Endothelial cell of umbilical vein (primary cell): ENCODE measurements around the gene ARHGEF17. TPM values are rescaled to one million over a fixed set of nuclear protein-coding genes. Genes with fewer than 3 reads are reported as not detected.

Experiments used
- BruUV-seq: library from RNA; stranded (reverse); fragments of 400-500 nt; replicated peaks from 2 replicates; lab custom pipeline; 2021; lab: Mats Ljungman, UMichigan
- CTCF ChIA-PET: fragments of 300-600, 350-600 bp; sonication (Branson Sonifier 250); formaldehyde crosslinking; loops from one replicate; lab custom pipeline; 2021; ENCODE audit warnings: antibody characterized with exemption, inconsistent platforms; lab: Charles Lee
- POLR2A ChIA-PET: fragments of 300-600, 350-600 bp; sonication (Branson Sonifier 250); formaldehyde crosslinking; loops from one replicate; lab custom pipeline; 2021; ENCODE audit warnings: antibody characterized with exemption, inconsistent platforms; lab: Charles Lee
- DNase-seq: peaks from one replicate; pipeline ENCODE4 v3.0.0-alpha.2; 2011; ENCODE audit warnings: low read depth, low spot score
- FAIRE-seq: peaks from 2 replicates; lab custom pipeline; 2011; peaks lifted over from hg19 to GRCh38; lab: Jason Lieb, UNC
- H2AFZ ChIP-seq: 2 replicates; pipeline ENCODE4 v1.6.0; 2012; ENCODE audit warnings: low read depth, low read length, control low read depth, inconsistent platforms
- H3K27ac ChIP-seq: 2 replicates; pipeline ENCODE4 v1.5.1; 2011; ENCODE audit warnings: low read depth, mild to moderate bottlenecking, control low read depth, low read length, moderate library complexity; ENCODE audit not compliant: insufficient read depth
- H3K27me3 ChIP-seq, 2 experiments: 2 replicates each; pipeline versions ENCODE4 v1.6.0 to v1.6.1; 2011; ENCODE audit warnings: low read length in 2 of 2, mixed read lengths in 1 of 2; ENCODE audit not compliant: control insufficient read depth in 2 of 2, insufficient read depth in 2 of 2
- H3K36me3 ChIP-seq, 2 experiments: 2 replicates in 1 of 2; 3 replicates in 1 of 2; pipeline ENCODE4 v1.5.1; 2011; ENCODE audit warnings: low read length in 2 of 2, mild to moderate bottlenecking in 1 of 2, moderate library complexity in 1 of 2; ENCODE audit not compliant: control insufficient read depth in 2 of 2, insufficient read depth in 2 of 2; ENCODE audit errors: extremely low read depth in 1 of 2
- H3K4me1 ChIP-seq: 3 replicates; pipeline ENCODE4 v1.5.1; 2011; ENCODE audit warnings: mild to moderate bottlenecking, low read length; ENCODE audit not compliant: control insufficient read depth, insufficient read depth; ENCODE audit errors: extremely low read depth
- H3K4me2 ChIP-seq: 2 replicates; pipeline ENCODE4 v1.6.1; 2011; ENCODE audit warnings: low read length, control low read depth, mixed read lengths; ENCODE audit not compliant: insufficient read depth
- H3K4me3 ChIP-seq, 3 experiments: fragments of 200-600 bp in 1 of 3; sonication (generic), shearing (Covaris generic) in 1 of 3; replicated peaks in 1 of 3; 2 replicates each; pipeline ENCODE4 v1.5.1; 2011 to 2016; ENCODE audit warnings: control low read depth in 3 of 3, low read length in 3 of 3, mild to moderate bottlenecking in 2 of 3, inconsistent platforms in 1 of 3, low read depth in 1 of 3, moderate library complexity in 1 of 3; ENCODE audit not compliant: insufficient read depth in 1 of 3
- H3K79me2 ChIP-seq: 2 replicates; pipeline ENCODE4 v1.6.0; 2012; ENCODE audit warnings: low read length, inconsistent platforms; ENCODE audit not compliant: control insufficient read depth, insufficient read depth
- H3K9ac ChIP-seq: replicated peaks from 2 replicates; pipeline ENCODE3; 2011; ENCODE audit warnings: low read length, control low read depth; ENCODE audit not compliant: insufficient read depth; ENCODE audit errors: extremely low read depth
- H3K9me1 ChIP-seq: replicated peaks from 3 replicates; pipeline ENCODE4 v1.6.0; 2011; ENCODE audit warnings: mild to moderate bottlenecking, low read length; ENCODE audit not compliant: control insufficient read depth, insufficient read depth; ENCODE audit errors: extremely low read depth
- H3K9me3 ChIP-seq: replicated peaks from 2 replicates; pipeline ENCODE4 v1.5.1; 2012; ENCODE audit warnings: low read length, inconsistent platforms; ENCODE audit not compliant: control insufficient read depth, insufficient read depth
- H4K20me1 ChIP-seq: replicated peaks from 2 replicates; pipeline ENCODE3; 2011; ENCODE audit warnings: mild to moderate bottlenecking, low read length; ENCODE audit not compliant: control insufficient read depth, insufficient read depth; ENCODE audit errors: extremely low read depth
- CTCF ChIP-seq, 2 donors: IDR thresholded peaks; 1 replicate in 1 of 2; 2 replicates in 1 of 2; pipeline ENCODE4 v1.5.1; 2011; ENCODE audit warnings: low read length in 2 of 2, mild to moderate bottlenecking in 2 of 2, moderate library complexity in 2 of 2, control low read depth in 1 of 2, inconsistent platforms in 1 of 2, low read depth in 1 of 2; ENCODE audit not compliant: insufficient read depth in 1 of 2; ENCODE audit errors: extremely low read depth in 1 of 2
- EZH2 ChIP-seq: IDR thresholded peaks from 2 replicates; pipeline ENCODE4 v1.6.1; 2012; ENCODE audit warnings: borderline replicate concordance, low read depth, mild to moderate bottlenecking, moderate library complexity, low read length, inconsistent platforms; ENCODE audit not compliant: severe bottlenecking
- FOS ChIP-seq: IDR thresholded peaks from 2 replicates; pipeline ENCODE4 v1.6.1; 2011; ENCODE audit warnings: mild to moderate bottlenecking, low read length, moderate library complexity, borderline replicate concordance; ENCODE audit not compliant: insufficient read depth
- GATA2 ChIP-seq: IDR thresholded peaks from 2 replicates; pipeline ENCODE4 v1.7.0; 2011; ENCODE audit warnings: low read depth, mild to moderate bottlenecking, moderate library complexity, mixed read lengths, low read length; ENCODE audit not compliant: insufficient read length, insufficient read depth
- JUN ChIP-seq: IDR thresholded peaks from 2 replicates; pipeline ENCODE4 v1.6.1; 2011; ENCODE audit warnings: borderline replicate concordance, low read depth; ENCODE audit not compliant: insufficient read length, insufficient read depth
- MAX ChIP-seq: IDR thresholded peaks from 2 replicates; pipeline ENCODE4 v1.6.1; 2011; ENCODE audit not compliant: insufficient read depth, insufficient read length
- MYC ChIP-seq: IDR thresholded peaks from one replicate; pipeline ENCODE4 v1.6.1; 2011; ENCODE audit warnings: mild to moderate bottlenecking, low read depth, low read length
- POLR2A ChIP-seq: IDR thresholded peaks from 2 replicates; pipeline ENCODE4 v1.6.1; 2012; ENCODE audit warnings: low read depth, mild to moderate bottlenecking, control low read depth, low read length
- POLR2AphosphoS5 ChIP-seq: IDR thresholded peaks from 2 replicates; pipeline ENCODE4 v1.6.1; 2012; ENCODE audit warnings: low read depth, mild to moderate bottlenecking, control low read depth, low read length, moderate library complexity; ENCODE audit not compliant: insufficient read depth
- dilution Hi-C: fragments of 300-500 bp; cut with MboI; formaldehyde crosslinking; loops from one replicate; pipeline ENCODE4 v1.15.0; 2019; ENCODE audit warnings: low sequenced_read_pairs; ENCODE audit not compliant: extremely low pct_ligation_motif_present
- intact Hi-C: fragments of 100-400 bp; cut with micrococcal nuclease; formaldehyde crosslinking; loops from one replicate; pipeline ENCODE4 v1.10.0; 2022
- polyA plus RNA-seq, 4 experiments: library from polyadenylated mRNA; depleted of rRNA in 3 of 4; stranded (reverse) in 3 of 4; unstranded in 1 of 4; fragments of >200 nt; gene quantifications; 2 replicates each; pipeline versions ENCODE4 v1.2.1 to v1.2.3, GENCODE V29; 2011 to 2012; ENCODE audit warnings: missing spikeins in 1 of 4
- total RNA-seq: library from RNA; stranded (reverse); gene quantifications from 2 replicates; pipeline ENCODE4 v1.2.3, GENCODE V29; 2021

The ARHGEF17 gene
- total and polyA plus RNA-seq, 2 donors (not counting 3 experiments of a cell fraction or from before 2014, with no cell fraction given): 74.9 to 89.9 TPM

DNA sequence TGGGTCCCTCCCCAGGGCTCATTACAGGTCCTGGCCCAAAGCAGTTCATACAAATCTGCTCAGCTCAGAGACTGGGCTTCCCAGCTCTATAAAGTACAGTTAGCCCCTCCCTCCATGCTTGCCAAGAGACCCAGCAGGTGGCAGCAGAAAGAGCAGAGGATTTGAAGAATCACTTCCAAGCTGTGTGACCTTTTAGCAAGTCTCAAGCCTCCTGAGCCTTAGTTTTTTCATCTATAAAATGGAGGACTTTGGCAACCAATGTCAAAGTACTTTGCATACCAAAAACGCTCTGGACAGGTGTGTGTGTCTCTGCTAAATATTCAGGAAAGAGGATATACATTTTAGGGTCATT is 94.7 kb downstream of the ARHGEF17 start:
- Histone ChIP-seq H3K4me2 (no peak overlapping the region), H2AFZ (no peak overlapping the region), H3K9me1 (no peaks in the 10 kb centered on the region), H3K27me3 (no peaks in the 10 kb centered on the region), H3K9ac (no peak overlapping the region), H4K20me1 (no peaks in the 10 kb centered on the region), H3K9me3 (no peaks in the 10 kb centered on the region), H3K27ac (no peak overlapping the region), H3K79me2 (no peaks in the 10 kb centered on the region), H3K4me1 (peaks cover 7% of the 10 kb centered on the region), H3K36me3 (peaks cover 2 to 7% of the 10 kb centered on the region in 2 experiments), H3K4me3 (no peak overlapping the region)
- dilution Hi-C loops (no loop called here), intact Hi-C loops (loop anchor here (5.0 to 10.0 kb wide), 2 partner anchors 222 to 529 kb away; no protein-coding TSS in a partner anchor)
- CTCF ChIA-PET: interaction anchor here (0.7 to 6.4 kb wide), 9 partner anchors 9 to 528 kb away, joined by 3 to 89 read pairs (median 6); no protein-coding TSS in a partner anchor
- DNase-seq (peak; percentile 25), FAIRE-seq (no peak)
- BruUV-seq: no TSS peak
- POLR2A ChIA-PET: no interaction called here
- no peak for TF ChIP-seq FOS
- peak; percentile 7 to 28 for TF ChIP-seq CTCF (IDR thresholded peaks at IDR 0.05; ENCODE audit: extremely low read depth in 1 of 2, insufficient read depth in 1 of 2, low read depth in 1 of 2, low read length in 2 of 2)

GRCh38 chr11:73403541-73403940 is 95.5 kb downstream of the ARHGEF17 start:
- intact Hi-C loops (loop anchor here (5.0 to 10.0 kb wide), 2 partner anchors 221 to 529 kb away; no protein-coding TSS in a partner anchor), dilution Hi-C loops (no loop called here)
- Histone ChIP-seq H3K4me2 (no peak overlapping the region), H3K4me3 (no peak overlapping the region), H3K9ac (no peak overlapping the region), H3K27ac (no peak overlapping the region), H3K9me1 (no peaks in the 10 kb centered on the region), H4K20me1 (no peaks in the 10 kb centered on the region), H3K27me3 (no peaks in the 10 kb centered on the region), H3K79me2 (no peaks in the 10 kb centered on the region), H2AFZ (no peak overlapping the region), H3K9me3 (no peaks in the 10 kb centered on the region), H3K4me1 (peaks cover 7% of the 10 kb centered on the region), H3K36me3 (peaks cover 2 to 4% of the 10 kb centered on the region in 2 experiments)
- DNase-seq (no peak), FAIRE-seq (no peak)
- CTCF ChIA-PET: interaction anchor here (0.7 to 6.4 kb wide), 7 partner anchors 10 to 527 kb away, joined by 4 to 89 read pairs (median 8); no protein-coding TSS in a partner anchor
- TF ChIP-seq GATA2 (no peak), JUN (no peak), FOS (no peak), MAX (no peak), POLR2A (no peak), EZH2 (no peak), CTCF (IDR thresholded peaks at IDR 0.05; ENCODE audit: extremely low read depth in 1 of 2, insufficient read depth in 1 of 2, low read depth in 1 of 2, low read length in 2 of 2) (no peak), POLR2AphosphoS5 (no peak), MYC (no peak)
- POLR2A ChIA-PET: no interaction called here
- no TSS peak for BruUV-seq
